ENCODE data around the gene MRM1.

MRM1 gene

GRCh38 chr17:36631022-36631421 is 29.6 kb downstream of the MRM1 start:
- Mint-ChIP-seq H3K9me3 (no peaks in the 10 kb centered on the region), H3K4me1 (ENCODE audit: low read depth) (no peaks in the 10 kb centered on the region), H3K4me3 (no peak overlapping the region), H3K27ac (no peak overlapping the region), H3K27me3 (ENCODE audit: low read depth) (peaks cover 17% of the 10 kb centered on the region), H3K36me3 (ENCODE audit: low read depth) (no peaks in the 10 kb centered on the region)
- no peak for DNase-seq (ENCODE audit: low spot score)

GRCh38 chr17:36632916-36633771 is 31.8 kb downstream of the MRM1 start:
- no peak for DNase-seq (ENCODE audit: low spot score)
- H3K27me3 Mint-ChIP-seq (ENCODE audit: low read depth): peaks cover 20% of the 10 kb centered on the region
- H3K36me3 Mint-ChIP-seq (ENCODE audit: low read depth): no peaks in the 10 kb centered on the region
- no peaks in the 10 kb centered on the region for H3K9me3 Mint-ChIP-seq
- H3K27ac Mint-ChIP-seq: no peak overlapping the region
- no peaks in the 10 kb centered on the region for H3K4me1 Mint-ChIP-seq (ENCODE audit: low read depth)
- no peak overlapping the region for H3K4me3 Mint-ChIP-seq

- peaks cover 67% of the 10 kb centered on the region for H3K27me3 Mint-ChIP-seq (ENCODE audit: low read depth)
- peaks cover 12% of the 10 kb centered on the region for H3K4me1 Mint-ChIP-seq (ENCODE audit: low read depth)
- H3K4me3 Mint-ChIP-seq: no peak overlapping the region
- DNase-seq (ENCODE audit: low spot score): no peak
- H3K27ac Mint-ChIP-seq: no peak overlapping the region
- H3K9me3 Mint-ChIP-seq: no peaks in the 10 kb centered on the region
- H3K36me3 Mint-ChIP-seq (ENCODE audit: low read depth): no peaks in the 10 kb centered on the region
Observed at GRCh38 chr17:36640346-36640745, 39.0 kb downstream of the MRM1 start.

- no peak for DNase-seq (ENCODE audit: low spot score)
- no peak overlapping the region for H3K27ac Mint-ChIP-seq
- no peaks in the 10 kb centered on the region for H3K36me3 Mint-ChIP-seq (ENCODE audit: low read depth)
- H3K4me1 Mint-ChIP-seq (ENCODE audit: low read depth): peaks cover 12% of the 10 kb centered on the region
- H3K27me3 Mint-ChIP-seq (ENCODE audit: low read depth): peaks cover 70% of the 10 kb centered on the region
- no peaks in the 10 kb centered on the region for H3K9me3 Mint-ChIP-seq
- H3K4me3 Mint-ChIP-seq: no peak overlapping the region
Observed at GRCh38 chr17:36640836-36641235, 39.5 kb downstream of the MRM1 start.

GRCh38 chr17:36641331-36641876 is 40.0 kb downstream of the MRM1 start:
- Mint-ChIP-seq H3K4me3 (no peak overlapping the region), H3K9me3 (no peaks in the 10 kb centered on the region), H3K4me1 (ENCODE audit: low read depth) (peaks cover 12% of the 10 kb centered on the region), H3K27ac (no peak overlapping the region), H3K27me3 (ENCODE audit: low read depth) (peaks cover 74% of the 10 kb centered on the region), H3K36me3 (ENCODE audit: low read depth) (no peaks in the 10 kb centered on the region)
- no peak for DNase-seq (ENCODE audit: low spot score)

- Mint-ChIP-seq H3K36me3 (ENCODE audit: low read depth) (no peaks in the 10 kb centered on the region), H3K9me3 (no peaks in the 10 kb centered on the region), H3K4me3 (peak overlapping the region; percentile 82), H3K27me3 (ENCODE audit: low read depth) (peaks cover 79% of the 10 kb centered on the region), H3K27ac (no peak overlapping the region), H3K4me1 (ENCODE audit: low read depth) (peaks cover 12% of the 10 kb centered on the region)
- no peak for DNase-seq (ENCODE audit: low spot score)
Observed at GRCh38 chr17:36641877-36642845, 40.8 kb downstream of the MRM1 start.

- Mint-ChIP-seq H3K4me1 (ENCODE audit: low read depth) (peaks cover 12% of the 10 kb centered on the region), H3K27ac (no peak overlapping the region), H3K4me3 (no peak overlapping the region), H3K27me3 (ENCODE audit: low read depth) (peaks cover 78% of the 10 kb centered on the region), H3K36me3 (ENCODE audit: low read depth) (no peaks in the 10 kb centered on the region), H3K9me3 (no peaks in the 10 kb centered on the region)
- no peak for DNase-seq (ENCODE audit: low spot score)
Observed at GRCh38 chr17:36643086-36643685, 41.8 kb downstream of the MRM1 start.

- no peak overlapping the region for H3K27ac Mint-ChIP-seq
- peaks cover 66% of the 10 kb centered on the region for H3K27me3 Mint-ChIP-seq (ENCODE audit: low read depth)
- H3K36me3 Mint-ChIP-seq (ENCODE audit: low read depth): no peaks in the 10 kb centered on the region
- DNase-seq (ENCODE audit: low spot score): no peak
- H3K9me3 Mint-ChIP-seq: no peaks in the 10 kb centered on the region
- H3K4me1 Mint-ChIP-seq (ENCODE audit: low read depth): peaks cover 12% of the 10 kb centered on the region
- no peak overlapping the region for H3K4me3 Mint-ChIP-seq
Observed at GRCh38 chr17:36645422-36645821, 44.0 kb downstream of the MRM1 start.

- Mint-ChIP-seq H3K4me1 (ENCODE audit: low read depth) (peaks cover 6% of the 10 kb centered on the region), H3K9me3 (no peaks in the 10 kb centered on the region), H3K27me3 (ENCODE audit: low read depth) (peaks cover 57% of the 10 kb centered on the region), H3K36me3 (ENCODE audit: low read depth) (no peaks in the 10 kb centered on the region), H3K4me3 (no peak overlapping the region), H3K27ac (no peak overlapping the region)
- no peak for DNase-seq (ENCODE audit: low spot score)
Observed at GRCh38 chr17:36647636-36648035, 46.3 kb downstream of the MRM1 start.

- H3K27me3 Mint-ChIP-seq (ENCODE audit: low read depth): peaks cover 46% of the 10 kb centered on the region
Observed at GRCh38 chr17:36650096-36650775, 48.9 kb downstream of the MRM1 start.

GRCh38 chr17:36653374-36653773 is 52.0 kb downstream of the MRM1 start:
- Mint-ChIP-seq H3K9me3 (no peaks in the 10 kb centered on the region), H3K4me3 (no peak overlapping the region), H3K4me1 (ENCODE audit: low read depth) (peaks cover 1% of the 10 kb centered on the region), H3K36me3 (ENCODE audit: low read depth) (no peaks in the 10 kb centered on the region), H3K27ac (no peak overlapping the region), H3K27me3 (ENCODE audit: low read depth) (peaks cover 49% of the 10 kb centered on the region)
- no peak for DNase-seq (ENCODE audit: low spot score)

More at GRCh38 chr17:36650096-36650775, 48.9 kb downstream of the MRM1 start:
- Mint-ChIP-seq H3K4me1 (ENCODE audit: low read depth) (no peaks in the 10 kb centered on the region), H3K36me3 (ENCODE audit: low read depth) (no peaks in the 10 kb centered on the region), H3K27ac (no peak overlapping the region), H3K4me3 (no peak overlapping the region), H3K9me3 (no peaks in the 10 kb centered on the region)
- DNase-seq (ENCODE audit: low spot score): no peak

- peaks cover 46% of the 10 kb centered on the region for H3K27me3 Mint-ChIP-seq (ENCODE audit: low read depth)
- no peaks in the 10 kb centered on the region for H3K9me3 Mint-ChIP-seq
- no peaks in the 10 kb centered on the region for H3K36me3 Mint-ChIP-seq (ENCODE audit: low read depth)
- peaks cover 1% of the 10 kb centered on the region for H3K4me1 Mint-ChIP-seq (ENCODE audit: low read depth)
- no peak overlapping the region for H3K27ac Mint-ChIP-seq
- DNase-seq (ENCODE audit: low spot score): no peak
- no peak overlapping the region for H3K4me3 Mint-ChIP-seq
Observed at GRCh38 chr17:36653856-36654255, 52.5 kb downstream of the MRM1 start.

GRCh38 chr17:36655726-36656125 is 54.3 kb downstream of the MRM1 start:
- no peak for DNase-seq (ENCODE audit: low spot score)
- Mint-ChIP-seq H3K27me3 (ENCODE audit: low read depth) (peaks cover 53% of the 10 kb centered on the region), H3K4me1 (ENCODE audit: low read depth) (peaks cover 1% of the 10 kb centered on the region), H3K9me3 (no peaks in the 10 kb centered on the region), H3K4me3 (no peak overlapping the region), H3K27ac (no peak overlapping the region), H3K36me3 (ENCODE audit: low read depth) (no peaks in the 10 kb centered on the region)
